Type B pancreatic cell (in vitro differentiated cells): ENCODE results near the gene SNX15. TPM values are rescaled to one million over a fixed set of nuclear protein-coding genes. Genes with fewer than 3 reads are reported as not detected.
A peak's percentile ranks its signal among the peaks of the same experiment; 100 is the strongest.

Source experiments
- DNase-seq: peaks from one replicate; pipeline ENCODE4 v3.0.0; 2021; ENCODE audit warnings: mixed read lengths; ENCODE audit not compliant: unreplicated experiment; ENCODE audit errors: extremely low spot score
- H3K27ac Mint-ChIP-seq: 2 replicates; pipeline ENCODE4 v1.8.0; 2021; ENCODE audit warnings: mild to moderate bottlenecking, mixed read lengths
- H3K27me3 Mint-ChIP-seq: 2 replicates; pipeline ENCODE4 v1.8.0; 2021; ENCODE audit warnings: mixed read lengths
- H3K36me3 Mint-ChIP-seq: 2 replicates; pipeline ENCODE4 v1.8.0; 2021; ENCODE audit warnings: mixed read lengths
- H3K4me1 Mint-ChIP-seq: one replicate; pipeline ENCODE4 v1.8.0; 2021; ENCODE audit warnings: mixed read lengths; ENCODE audit not compliant: unreplicated experiment
- H3K4me3 Mint-ChIP-seq: 2 replicates; pipeline ENCODE4 v1.8.0; 2021; ENCODE audit warnings: mild to moderate bottlenecking, mixed read lengths
- H3K9me3 Mint-ChIP-seq: 2 replicates; pipeline ENCODE4 v1.8.0; 2021; ENCODE audit warnings: mixed read lengths
- total RNA-seq: library from RNA; stranded (reverse); gene quantifications from 2 replicates; pipeline ENCODE4 v1.2.1, GENCODE V29; 2021; ENCODE audit warnings: low replicate concordance
- TF ChIP-seq, protein P1 (sequence below): fragments of 200-600 bp; sonication (generic); conservative IDR thresholded peaks from 2 replicates; pipeline ENCODE4 v1.5.0; 2021; ENCODE audit warnings: antibody characterized with exemption, mild to moderate bottlenecking

The SNX15 gene
- total RNA-seq, 1 donor from 2014 or later, result 25.3 TPM

DNA sequence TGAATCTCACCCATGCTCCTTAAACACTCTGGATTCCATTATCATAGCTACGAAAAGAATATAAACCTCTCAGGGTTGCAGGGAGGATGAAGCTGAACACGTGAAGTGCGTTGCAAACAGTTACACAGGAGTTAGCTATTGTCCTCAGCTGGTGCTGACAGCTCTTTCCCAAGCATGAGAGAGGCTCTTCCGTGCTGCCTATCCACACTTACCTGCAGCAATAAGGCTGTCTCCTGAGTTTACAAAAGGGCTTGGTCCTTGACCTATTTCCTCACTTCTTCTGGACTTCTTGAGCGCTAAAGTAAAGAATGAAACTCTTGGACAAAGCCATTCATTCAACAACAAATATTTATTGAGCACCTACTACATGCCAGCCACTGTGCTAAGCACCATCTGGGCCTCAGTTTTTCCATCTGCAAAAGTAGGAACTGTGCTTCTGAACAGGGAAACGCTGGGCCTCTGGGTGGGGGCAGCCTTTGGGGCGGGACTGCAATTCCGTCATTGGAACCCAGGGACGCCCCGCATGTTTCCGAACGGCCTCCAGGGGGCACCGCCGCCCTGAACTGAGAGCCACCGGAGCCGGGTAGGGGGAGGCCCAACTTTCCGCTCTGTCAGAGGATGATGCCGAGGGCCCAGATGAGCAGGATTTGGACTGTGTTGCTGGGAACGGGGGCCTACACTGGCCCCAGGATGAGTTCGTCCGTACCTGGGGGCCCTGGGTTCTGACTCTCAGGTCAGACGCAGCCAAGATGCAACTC, 13.9 kb upstream of the SNX15 start:
- peak overlapping the region; percentile 96 for H3K27ac Mint-ChIP-seq
- H3K36me3 Mint-ChIP-seq, result peaks cover 14% of the 10 kb centered on the region
- H3K4me1 Mint-ChIP-seq, result peaks cover 14% of the 10 kb centered on the region
- TF ChIP-seq, protein P1, sequence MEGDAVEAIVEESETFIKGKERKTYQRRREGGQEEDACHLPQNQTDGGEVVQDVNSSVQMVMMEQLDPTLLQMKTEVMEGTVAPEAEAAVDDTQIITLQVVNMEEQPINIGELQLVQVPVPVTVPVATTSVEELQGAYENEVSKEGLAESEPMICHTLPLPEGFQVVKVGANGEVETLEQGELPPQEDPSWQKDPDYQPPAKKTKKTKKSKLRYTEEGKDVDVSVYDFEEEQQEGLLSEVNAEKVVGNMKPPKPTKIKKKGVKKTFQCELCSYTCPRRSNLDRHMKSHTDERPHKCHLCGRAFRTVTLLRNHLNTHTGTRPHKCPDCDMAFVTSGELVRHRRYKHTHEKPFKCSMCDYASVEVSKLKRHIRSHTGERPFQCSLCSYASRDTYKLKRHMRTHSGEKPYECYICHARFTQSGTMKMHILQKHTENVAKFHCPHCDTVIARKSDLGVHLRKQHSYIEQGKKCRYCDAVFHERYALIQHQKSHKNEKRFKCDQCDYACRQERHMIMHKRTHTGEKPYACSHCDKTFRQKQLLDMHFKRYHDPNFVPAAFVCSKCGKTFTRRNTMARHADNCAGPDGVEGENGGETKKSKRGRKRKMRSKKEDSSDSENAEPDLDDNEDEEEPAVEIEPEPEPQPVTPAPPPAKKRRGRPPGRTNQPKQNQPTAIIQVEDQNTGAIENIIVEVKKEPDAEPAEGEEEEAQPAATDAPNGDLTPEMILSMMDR, result peak; percentile 77
- peak overlapping the region; percentile 94 for H3K4me3 Mint-ChIP-seq
- H3K27me3 Mint-ChIP-seq, result no peaks in the 10 kb centered on the region
- peak; percentile 88 for DNase-seq
- no peaks in the 10 kb centered on the region for H3K9me3 Mint-ChIP-seq

DNA sequence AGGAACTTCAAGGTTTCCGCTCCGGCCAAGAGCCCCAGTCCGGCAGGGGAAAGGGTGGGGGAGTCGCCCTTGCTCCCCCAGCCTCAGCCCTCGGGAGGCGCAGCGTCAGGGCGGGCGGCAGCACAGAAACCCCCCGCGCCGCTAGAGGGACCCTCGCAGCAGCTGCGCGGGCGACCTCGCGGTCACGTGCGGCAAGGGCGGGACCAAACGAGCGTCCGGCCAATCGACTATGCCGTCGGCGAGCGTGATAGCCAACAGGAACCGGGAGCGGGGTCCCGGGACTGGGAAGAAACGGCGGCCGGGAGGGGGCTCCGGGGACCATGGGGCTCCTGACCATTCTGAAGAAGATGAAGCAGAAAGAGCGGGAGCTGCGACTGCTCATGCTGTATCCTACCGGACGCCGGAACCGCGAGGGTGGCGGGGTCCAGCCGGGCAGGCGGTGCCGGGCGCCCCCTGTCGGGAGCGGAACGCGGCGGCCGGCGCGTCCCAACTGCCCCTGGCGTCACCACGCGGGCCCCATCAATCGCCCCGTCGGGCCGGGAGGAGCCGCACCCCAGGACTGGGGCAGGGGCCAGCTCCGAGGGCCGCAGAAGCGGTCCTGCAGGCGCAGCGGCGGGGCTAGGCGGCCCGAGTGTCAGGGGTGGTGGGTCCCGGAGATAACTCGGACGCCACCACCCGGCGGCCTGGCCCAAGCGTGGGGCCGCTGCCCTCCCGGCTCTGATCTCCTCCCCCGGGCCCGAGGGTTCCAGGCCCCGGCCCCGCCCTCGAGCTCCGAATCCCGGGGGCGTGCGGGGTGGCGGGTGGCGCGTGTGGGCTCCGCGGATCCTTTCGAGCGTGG, 13.1 kb upstream of the SNX15 start, which contains the start of gene ARL2:
Gene ARL2 (plus strand): TSS at position 273 of the 838 bp plus-strand sequence. CDS start 48 bp downstream, at position 321.
- peak within 1 kb of the TSS; percentile 94 for H3K4me3 Mint-ChIP-seq
- peaks cover 14% of the 10 kb centered on the region for H3K4me1 Mint-ChIP-seq
- H3K27me3 Mint-ChIP-seq, result no peaks in the 10 kb centered on the region
- TF ChIP-seq, protein P1, result peak; percentile 83
- H3K27ac Mint-ChIP-seq, result peak within 1 kb of the TSS; percentile 96
- peak; percentile 94 for DNase-seq
- H3K36me3 Mint-ChIP-seq, result peaks cover 14% of the 10 kb centered on the region
- H3K9me3 Mint-ChIP-seq, result no peaks in the 10 kb centered on the region

DNA sequence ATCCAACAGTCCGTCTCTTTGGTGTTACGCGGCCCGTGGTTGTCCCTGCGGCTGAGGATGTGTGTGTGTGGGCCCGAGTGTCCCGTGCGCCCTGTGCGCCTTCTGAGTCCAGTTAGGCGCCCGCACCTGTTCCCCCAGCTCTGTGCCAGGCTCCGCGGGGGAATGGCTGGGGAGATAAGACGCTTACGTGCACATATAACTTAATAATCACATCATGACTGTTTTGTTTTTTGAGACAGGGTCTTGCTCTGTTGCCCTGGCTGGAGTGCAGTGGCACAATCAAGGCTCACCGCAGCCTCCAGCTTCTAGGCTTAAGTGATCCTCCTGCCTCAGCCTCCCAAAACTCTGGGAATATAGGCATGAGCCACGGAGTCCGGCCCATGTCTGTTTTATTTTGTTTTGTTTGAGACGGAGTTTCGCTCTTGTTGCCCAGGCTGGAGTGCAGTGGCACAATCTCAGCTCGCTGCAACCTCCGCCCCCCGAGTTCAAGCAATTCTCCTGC, 12.5 kb upstream of the SNX15 start:
- TF ChIP-seq, protein P1, result no peak
- H3K27me3 Mint-ChIP-seq, result no peaks in the 10 kb centered on the region
- peak overlapping the region; percentile 86 for H3K27ac Mint-ChIP-seq
- H3K4me1 Mint-ChIP-seq, result peaks cover 14% of the 10 kb centered on the region
- peaks cover 14% of the 10 kb centered on the region for H3K36me3 Mint-ChIP-seq
- DNase-seq, result no peak
- H3K9me3 Mint-ChIP-seq, result no peaks in the 10 kb centered on the region
- peak overlapping the region; percentile 89 for H3K4me3 Mint-ChIP-seq

DNA sequence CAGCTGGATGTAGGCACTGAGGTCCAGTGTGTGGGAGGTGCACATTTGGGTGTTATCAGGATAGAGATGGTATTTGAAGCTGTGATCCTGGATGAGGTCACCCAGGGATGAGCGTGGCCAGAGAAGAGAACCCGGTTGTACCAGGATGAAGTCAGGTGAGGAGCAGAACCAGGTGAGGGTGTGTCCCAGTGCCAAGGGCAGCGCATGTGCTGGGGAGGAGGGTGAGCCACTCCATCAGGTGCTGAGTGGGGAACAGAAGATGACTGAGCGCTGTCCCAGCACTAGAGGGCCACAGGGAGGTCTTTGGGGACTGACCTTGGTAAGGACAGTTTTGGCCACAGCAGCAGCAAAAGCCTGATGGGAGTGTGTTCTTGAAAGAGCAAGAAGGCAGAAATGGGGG, 10.5 kb upstream of the SNX15 start:
- H3K4me1 Mint-ChIP-seq, result peaks cover 14% of the 10 kb centered on the region
- no peak overlapping the region for H3K27ac Mint-ChIP-seq
- no peaks in the 10 kb centered on the region for H3K27me3 Mint-ChIP-seq
- TF ChIP-seq, protein P1, result no peak
- no peaks in the 10 kb centered on the region for H3K9me3 Mint-ChIP-seq
- H3K4me3 Mint-ChIP-seq, result no peak overlapping the region
- peaks cover 14% of the 10 kb centered on the region for H3K36me3 Mint-ChIP-seq
- no peak for DNase-seq

DNA sequence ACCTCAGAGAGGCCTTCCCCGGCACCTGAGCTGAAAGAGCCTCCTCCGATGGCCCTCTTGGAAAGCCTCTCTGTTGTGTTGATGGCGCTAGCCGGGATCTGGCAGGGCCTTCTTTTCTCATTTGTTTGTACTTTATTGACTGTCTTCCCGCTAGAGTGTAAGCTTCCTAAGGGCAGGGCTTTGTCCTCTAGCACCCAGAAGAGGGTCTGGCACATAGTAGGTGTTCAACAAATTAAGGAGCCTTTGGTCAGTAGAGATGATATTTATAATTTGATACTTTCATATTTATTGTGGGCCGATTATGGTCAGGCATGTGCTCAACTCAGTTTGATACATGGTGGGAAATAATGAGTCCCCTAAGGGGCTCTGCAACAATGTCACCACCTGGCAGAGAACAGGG, 9.3 kb upstream of the SNX15 start:
- TF ChIP-seq, protein P1, result no peak
- DNase-seq, result no peak
- Mint-ChIP-seq H3K36me3 (peaks cover 19% of the 10 kb centered on the region), H3K4me1 (peaks cover 14% of the 10 kb centered on the region), H3K27me3 (no peaks in the 10 kb centered on the region), H3K27ac (no peak overlapping the region), H3K9me3 (no peaks in the 10 kb centered on the region), H3K4me3 (no peak overlapping the region)
